ENCODE measurements around the gene MREG.

MREG gene

DNA sequence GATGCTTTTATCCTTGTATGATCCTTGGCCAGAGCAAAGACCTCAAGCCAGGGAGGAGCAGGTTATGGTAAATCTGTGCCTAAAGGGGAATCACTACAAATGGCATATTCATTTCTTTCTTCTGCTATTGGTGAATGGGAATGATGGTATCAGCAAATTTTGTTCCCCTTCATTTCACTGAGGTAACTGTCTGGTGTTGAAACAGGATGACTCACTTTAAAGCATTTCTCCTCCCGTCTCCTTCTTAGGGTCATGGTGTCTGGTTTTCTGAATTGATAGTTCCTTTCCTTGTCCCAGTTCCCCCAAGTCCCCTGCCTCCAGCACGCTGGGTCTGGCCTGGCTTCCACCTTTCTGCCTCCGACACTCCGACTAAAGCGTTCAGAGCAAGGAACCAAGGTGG, 109.2 kb downstream of the MREG start:
- no peak for TF ChIP-seq CTCF (conservative IDR thresholded peaks at IDR 0.05)
- H3K27ac ChIP-seq: no peak overlapping the region

DNA sequence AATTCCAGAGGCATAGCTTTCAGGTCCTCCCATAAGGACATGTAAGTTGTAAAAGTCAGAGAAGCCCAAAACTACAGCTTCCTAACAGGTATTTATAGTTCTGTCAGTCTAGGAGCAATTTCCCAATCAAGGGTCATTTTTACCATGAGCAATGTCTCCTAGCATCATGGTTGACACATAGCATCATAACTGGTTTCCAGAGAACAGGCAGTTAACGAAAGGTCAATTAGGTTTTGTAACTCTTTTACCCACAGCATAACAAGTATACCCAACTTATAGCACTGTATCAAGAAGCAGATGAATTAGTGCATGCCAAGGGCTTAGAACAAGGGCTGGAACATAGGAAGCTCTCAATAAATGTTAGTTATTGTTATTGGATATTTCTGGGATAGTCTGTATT, 110.1 kb downstream of the MREG start:
- no peak for TF ChIP-seq CTCF (conservative IDR thresholded peaks at IDR 0.05)
- no peak overlapping the region for H3K27ac ChIP-seq

- H3K27ac ChIP-seq: no peak overlapping the region
These were observed 111.6 kb downstream of the MREG start for GRCh38 chr2:215901796-215902195.

GRCh38 chr2:215900843-215901242, 112.5 kb downstream of the MREG start:
- TF ChIP-seq CTCF (conservative IDR thresholded peaks at IDR 0.05): no peak
- no peak overlapping the region for H3K27ac ChIP-seq

More at GRCh38 chr2:215901796-215902195, 111.6 kb downstream of the MREG start:
- TF ChIP-seq CTCF (conservative IDR thresholded peaks at IDR 0.05): no peak

- H3K27ac ChIP-seq: no peak overlapping the region
- TF ChIP-seq CTCF (conservative IDR thresholded peaks at IDR 0.05): no peak
These were observed 113.1 kb downstream of the MREG start for GRCh38 chr2:215900203-215900611.

- no peak for TF ChIP-seq CTCF (conservative IDR thresholded peaks at IDR 0.05)
- no peak overlapping the region for H3K27ac ChIP-seq
These were observed 113.9 kb downstream of the MREG start for GRCh38 chr2:215899141-215900074.

DNA sequence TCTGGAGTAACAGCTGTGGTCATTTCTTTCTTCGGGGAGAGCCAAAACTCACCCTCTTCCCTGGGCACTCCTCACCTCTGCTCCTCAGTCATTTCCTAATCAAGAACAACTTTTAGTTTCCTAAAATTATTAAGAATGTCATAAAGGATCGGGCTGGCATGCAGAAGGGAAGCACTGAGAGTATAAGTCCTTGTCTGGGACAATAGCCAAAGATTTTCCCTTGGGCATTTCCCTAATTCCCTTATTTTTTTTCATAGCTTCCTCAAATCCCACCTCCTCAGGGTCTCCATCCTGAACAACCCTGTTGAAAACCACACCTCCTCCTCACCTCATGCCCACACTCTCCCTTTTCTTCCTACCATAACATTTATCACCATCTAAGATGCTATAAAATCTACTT, 115.0 kb downstream of the MREG start:
- TF ChIP-seq CTCF (conservative IDR thresholded peaks at IDR 0.05): no peak
- no peak overlapping the region for H3K27ac ChIP-seq
